GM13976 (cell line): ENCODE measurements around the gene PIP5KL1.

ENCODE experiments used
- DNase-seq: peaks from one replicate; pipeline ENCODE4 v3.0.0; 2012; ENCODE audit warnings: low spot score
- in situ Hi-C: fragments of 300-500 bp; cut with MboI; formaldehyde crosslinking; loops from one replicate; pipeline ENCODE4 v1.12.0; 2022; ENCODE audit warnings: low sequenced_read_pairs, mixed read lengths, inconsistent platforms; ENCODE audit not compliant: unreplicated experiment
- TF ChIP-seq, protein P1 (sequence below): IDR thresholded peaks from 2 replicates; pipeline ENCODE4 v1.5.1; 2012; ENCODE audit warnings: borderline replicate concordance, mild to moderate bottlenecking; ENCODE audit not compliant: insufficient read depth; ENCODE audit errors: extremely low read depth, missing control alignments, control extremely low read depth

PIP5KL1 gene

DNA sequence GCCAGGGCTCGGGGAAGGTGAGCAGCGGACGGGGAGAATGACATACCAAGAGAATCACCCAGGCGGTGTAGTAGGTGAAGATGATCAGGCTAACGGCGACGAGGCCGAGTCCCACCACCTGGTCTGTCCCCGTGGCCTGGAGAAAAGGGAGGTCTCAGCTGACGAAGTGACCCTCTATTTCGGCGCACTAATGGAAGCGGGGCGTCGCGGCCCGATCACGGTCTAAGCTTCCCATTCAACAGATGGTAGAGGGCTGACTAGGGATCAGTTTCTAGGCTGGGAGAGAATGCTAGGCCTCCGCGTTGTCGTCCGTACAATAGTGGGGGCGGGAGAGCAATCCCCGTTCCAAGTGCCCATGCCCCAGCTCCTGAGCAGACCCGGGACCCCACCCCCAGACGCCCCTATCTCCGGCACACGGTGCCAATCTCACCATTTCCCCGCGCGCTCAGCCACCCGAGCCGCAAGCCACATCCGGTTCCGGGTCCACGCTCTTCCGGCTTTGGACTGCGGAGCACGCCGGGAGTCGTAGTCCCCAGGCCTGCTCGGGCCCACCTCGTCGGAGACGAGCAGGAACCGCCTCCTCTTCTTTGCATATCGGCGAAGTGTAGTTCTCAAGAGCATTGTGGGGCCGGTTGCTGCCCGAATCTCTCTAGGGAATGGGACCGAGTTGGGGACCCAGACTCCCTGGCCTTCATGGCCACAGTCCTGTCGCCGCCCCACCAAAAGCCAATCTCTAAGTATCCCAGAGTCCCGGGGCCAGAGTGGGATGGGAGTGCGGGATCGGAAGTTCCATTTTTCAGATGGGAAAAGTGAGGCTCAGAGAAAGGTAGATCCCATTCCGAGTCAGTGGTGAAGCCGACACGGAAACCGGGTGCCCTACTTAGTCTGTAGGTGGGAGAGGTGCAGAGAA is 7.1 kb upstream of the PIP5KL1 start, which contains the start of gene DPM2:
TSS of gene DPM2 (minus strand) at position 467 of the 910 bp plus-strand sequence. CDS start at position 433, 34 bp downstream.
- peak; percentile 96 for DNase-seq
- in situ Hi-C loops: loop anchor here (25.0 kb wide), 1 partner anchor 100 kb away; no protein-coding TSS in a partner anchor

DNA sequence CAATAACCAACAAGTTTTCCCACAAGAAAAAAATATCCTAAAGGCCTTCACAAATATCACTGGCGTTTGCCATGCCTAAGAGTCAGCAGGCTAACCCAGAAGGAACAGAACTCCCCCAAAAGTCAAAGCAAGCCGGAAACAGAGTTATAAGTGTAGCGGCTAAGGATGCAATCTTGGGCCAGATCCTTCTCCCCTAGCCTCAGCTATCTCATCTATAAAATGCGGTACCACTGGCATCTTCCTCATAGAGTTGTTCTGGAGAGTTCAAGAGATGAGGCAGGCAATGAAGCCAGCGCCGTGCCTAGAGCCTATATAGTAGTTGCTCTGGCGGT is 6.4 kb upstream of the PIP5KL1 start:
- no peak for DNase-seq
- in situ Hi-C loops: loop anchor here (25.0 kb wide), 1 partner anchor 100 kb away; no protein-coding TSS in a partner anchor
- TF ChIP-seq, protein P1, sequence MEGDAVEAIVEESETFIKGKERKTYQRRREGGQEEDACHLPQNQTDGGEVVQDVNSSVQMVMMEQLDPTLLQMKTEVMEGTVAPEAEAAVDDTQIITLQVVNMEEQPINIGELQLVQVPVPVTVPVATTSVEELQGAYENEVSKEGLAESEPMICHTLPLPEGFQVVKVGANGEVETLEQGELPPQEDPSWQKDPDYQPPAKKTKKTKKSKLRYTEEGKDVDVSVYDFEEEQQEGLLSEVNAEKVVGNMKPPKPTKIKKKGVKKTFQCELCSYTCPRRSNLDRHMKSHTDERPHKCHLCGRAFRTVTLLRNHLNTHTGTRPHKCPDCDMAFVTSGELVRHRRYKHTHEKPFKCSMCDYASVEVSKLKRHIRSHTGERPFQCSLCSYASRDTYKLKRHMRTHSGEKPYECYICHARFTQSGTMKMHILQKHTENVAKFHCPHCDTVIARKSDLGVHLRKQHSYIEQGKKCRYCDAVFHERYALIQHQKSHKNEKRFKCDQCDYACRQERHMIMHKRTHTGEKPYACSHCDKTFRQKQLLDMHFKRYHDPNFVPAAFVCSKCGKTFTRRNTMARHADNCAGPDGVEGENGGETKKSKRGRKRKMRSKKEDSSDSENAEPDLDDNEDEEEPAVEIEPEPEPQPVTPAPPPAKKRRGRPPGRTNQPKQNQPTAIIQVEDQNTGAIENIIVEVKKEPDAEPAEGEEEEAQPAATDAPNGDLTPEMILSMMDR: no peak

More for the DNA sequence above, 7.1 kb upstream of the PIP5KL1 start, which contains the start of gene DPM2:
- TF ChIP-seq, protein P1: no peak

DNA sequence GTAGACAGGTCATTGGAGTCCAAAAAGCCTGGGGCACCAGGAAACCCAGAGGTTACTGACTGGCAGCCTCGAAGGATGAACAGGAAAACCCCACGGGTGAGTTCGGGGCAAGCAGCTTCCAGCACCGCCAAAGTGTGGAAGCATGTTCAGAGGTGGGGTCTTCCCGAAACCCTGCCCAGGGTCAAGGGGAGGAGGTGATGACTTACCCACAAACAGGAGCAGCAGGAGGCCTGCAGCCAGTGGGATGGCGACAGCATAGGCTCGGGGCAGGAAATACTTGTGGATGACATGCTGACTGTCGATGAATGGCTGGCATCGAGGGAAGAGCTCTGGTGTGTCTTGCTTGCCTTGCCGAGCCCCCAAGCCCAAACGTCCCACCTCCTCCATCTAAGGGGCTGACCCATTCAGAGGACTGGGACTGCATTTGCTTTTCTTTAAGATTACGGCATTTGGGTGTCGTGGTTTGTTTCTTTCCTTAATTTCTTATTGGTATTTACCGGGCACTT is 5.8 kb upstream of the PIP5KL1 start:
- in situ Hi-C loops: loop anchor here (25.0 kb wide), 1 partner anchor 101 kb away; no protein-coding TSS in a partner anchor
- TF ChIP-seq, protein P1: no peak
- no peak for DNase-seq

- in situ Hi-C loops: loop anchor here (25.0 kb wide), 1 partner anchor 102 kb away; no protein-coding TSS in a partner anchor
- TF ChIP-seq, protein P1: no peak
- no peak for DNase-seq
Measured at GRCh38 chr9:127935765-127936221, 5.2 kb upstream of the PIP5KL1 start.

DNA sequence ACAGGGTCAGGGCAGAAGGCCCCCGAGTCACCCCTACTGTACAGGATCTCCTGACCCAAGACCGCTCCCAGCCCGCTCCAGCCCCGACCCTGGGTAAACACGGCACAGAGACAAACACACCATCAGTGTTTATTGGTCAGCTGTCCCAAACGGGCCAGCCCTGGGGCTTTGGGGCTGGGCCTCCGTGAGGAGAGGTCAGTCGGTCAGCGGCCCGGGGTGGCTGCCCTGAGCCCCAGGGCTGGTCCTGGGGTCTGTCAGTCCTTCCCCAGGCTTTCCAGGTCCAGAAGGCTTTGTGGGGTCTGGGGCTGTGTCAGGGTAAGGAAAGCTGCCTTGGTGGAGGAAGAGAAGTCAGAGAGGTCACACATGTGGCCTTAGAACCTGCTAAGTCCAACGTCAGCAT is 4.4 kb upstream of the PIP5KL1 start:
- no peak for DNase-seq
- in situ Hi-C loops: loop anchor here (25.0 kb wide), 1 partner anchor 102 kb away; no protein-coding TSS in a partner anchor
- TF ChIP-seq, protein P1: no peak

DNA sequence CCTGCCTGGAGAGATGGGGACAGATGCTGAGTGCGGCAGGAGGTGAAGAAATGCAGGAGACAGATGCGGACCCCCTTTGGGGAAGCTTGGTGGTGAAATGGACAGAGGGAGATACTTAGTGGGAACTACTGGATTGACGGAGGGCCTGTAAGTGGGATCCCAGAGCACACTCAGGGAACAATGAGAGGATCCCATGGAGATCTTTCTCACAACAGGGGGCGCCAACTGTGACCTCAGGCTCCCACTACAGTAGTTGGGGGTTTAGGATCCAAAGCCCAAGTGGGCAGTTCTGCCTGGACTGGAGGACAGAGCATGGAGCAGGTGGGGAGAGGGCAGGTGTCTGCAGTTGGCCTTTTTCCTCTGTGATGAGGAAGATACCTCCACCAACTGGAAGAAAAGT is 3.7 kb upstream of the PIP5KL1 start:
- TF ChIP-seq, protein P1: no peak
- in situ Hi-C loops: loop anchor here (25.0 kb wide), 1 partner anchor 103 kb away; no protein-coding TSS in a partner anchor

More for the DNA sequence above, 3.7 kb upstream of the PIP5KL1 start:
- DNase-seq: no peak
